Measurements from ENCODE around the gene TM4SF1. TPM values are rescaled to one million over a fixed set of nuclear protein-coding genes. Genes with fewer than 3 reads are reported as not detected.

The TM4SF1 gene
- polyA plus RNA-seq, 1 of the 3 experiments (the other 2 are of a cell fraction) = 209 TPM

DNA sequence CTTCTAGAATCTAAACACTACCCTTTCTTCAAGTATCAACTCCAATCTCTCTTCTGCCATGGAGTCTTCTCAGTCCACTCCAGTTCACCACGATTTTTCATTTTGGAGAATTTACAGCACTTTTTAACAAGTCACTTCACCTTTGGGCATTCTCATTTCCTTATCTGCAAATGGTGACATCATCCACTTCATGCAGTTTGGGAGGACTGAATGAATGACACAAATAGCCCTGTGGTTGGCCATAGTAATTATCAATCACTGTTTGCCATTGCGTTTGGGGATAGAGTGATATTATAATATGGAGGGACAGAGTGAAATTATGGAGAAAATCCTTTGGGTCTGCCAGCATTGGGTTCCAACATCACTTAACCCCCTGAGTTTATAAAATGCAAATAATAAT, 38.0 kb upstream of the TM4SF1 start:
- TF ChIP-seq YY1 (IDR thresholded peaks at IDR 0.05; ENCODE audit: low read depth) (no peak), FOXJ3 (CRISPR knock-in tag; IDR thresholded peaks at IDR 0.05) (no peak), JUND (IDR thresholded peaks at IDR 0.05) (no peak), TCF12 (IDR thresholded peaks at IDR 0.05) (no peak), TEAD4 (IDR thresholded peaks at IDR 0.05; ENCODE audit: borderline replicate concordance, insufficient read depth) (no peak), FOXM1 (IDR thresholded peaks at IDR 0.05; ENCODE audit: low read depth) (no peak), MEF2A (IDR thresholded peaks at IDR 0.05; ENCODE audit: borderline replicate concordance, low read depth) (no peak), USF1 (IDR thresholded peaks at IDR 0.05; ENCODE audit: borderline replicate concordance, low read depth) (no peak), TAF1 (IDR thresholded peaks at IDR 0.05; ENCODE audit: borderline replicate concordance, low read depth, low read length) (no peak), PBX3 (IDR thresholded peaks at IDR 0.05) (no peak), NRF1 (IDR thresholded peaks at IDR 0.05; ENCODE audit: low read depth, low read length) (no peak), GABPA (IDR thresholded peaks at IDR 0.05; ENCODE audit: low read depth) (no peak)
- TF ChIP-seq, protein P1, sequence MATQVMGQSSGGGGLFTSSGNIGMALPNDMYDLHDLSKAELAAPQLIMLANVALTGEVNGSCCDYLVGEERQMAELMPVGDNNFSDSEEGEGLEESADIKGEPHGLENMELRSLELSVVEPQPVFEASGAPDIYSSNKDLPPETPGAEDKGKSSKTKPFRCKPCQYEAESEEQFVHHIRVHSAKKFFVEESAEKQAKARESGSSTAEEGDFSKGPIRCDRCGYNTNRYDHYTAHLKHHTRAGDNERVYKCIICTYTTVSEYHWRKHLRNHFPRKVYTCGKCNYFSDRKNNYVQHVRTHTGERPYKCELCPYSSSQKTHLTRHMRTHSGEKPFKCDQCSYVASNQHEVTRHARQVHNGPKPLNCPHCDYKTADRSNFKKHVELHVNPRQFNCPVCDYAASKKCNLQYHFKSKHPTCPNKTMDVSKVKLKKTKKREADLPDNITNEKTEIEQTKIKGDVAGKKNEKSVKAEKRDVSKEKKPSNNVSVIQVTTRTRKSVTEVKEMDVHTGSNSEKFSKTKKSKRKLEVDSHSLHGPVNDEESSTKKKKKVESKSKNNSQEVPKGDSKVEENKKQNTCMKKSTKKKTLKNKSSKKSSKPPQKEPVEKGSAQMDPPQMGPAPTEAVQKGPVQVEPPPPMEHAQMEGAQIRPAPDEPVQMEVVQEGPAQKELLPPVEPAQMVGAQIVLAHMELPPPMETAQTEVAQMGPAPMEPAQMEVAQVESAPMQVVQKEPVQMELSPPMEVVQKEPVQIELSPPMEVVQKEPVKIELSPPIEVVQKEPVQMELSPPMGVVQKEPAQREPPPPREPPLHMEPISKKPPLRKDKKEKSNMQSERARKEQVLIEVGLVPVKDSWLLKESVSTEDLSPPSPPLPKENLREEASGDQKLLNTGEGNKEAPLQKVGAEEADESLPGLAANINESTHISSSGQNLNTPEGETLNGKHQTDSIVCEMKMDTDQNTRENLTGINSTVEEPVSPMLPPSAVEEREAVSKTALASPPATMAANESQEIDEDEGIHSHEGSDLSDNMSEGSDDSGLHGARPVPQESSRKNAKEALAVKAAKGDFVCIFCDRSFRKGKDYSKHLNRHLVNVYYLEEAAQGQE (IDR thresholded peaks at IDR 0.05; ENCODE audit: low read depth, low read length) = no peak
- TF ChIP-seq, protein P2, sequence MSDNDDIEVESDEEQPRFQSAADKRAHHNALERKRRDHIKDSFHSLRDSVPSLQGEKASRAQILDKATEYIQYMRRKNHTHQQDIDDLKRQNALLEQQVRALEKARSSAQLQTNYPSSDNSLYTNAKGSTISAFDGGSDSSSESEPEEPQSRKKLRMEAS (IDR thresholded peaks at IDR 0.05; ENCODE audit: low read depth) = no peak
- Histone ChIP-seq H3K36me3 (replicated peaks in 1 of 2; ENCODE audit: control insufficient read depth in 1 of 2, insufficient read depth in 2 of 2, low read length in 1 of 2) (no peaks in the 10 kb centered on the region), H3K27me3 (ENCODE audit: insufficient read depth) (no peaks in the 10 kb centered on the region), H2AFZ (ENCODE audit: low read depth) (no peak overlapping the region), H3K27ac (ENCODE audit: low read depth in 2 of 2, low read length in 1 of 2) (no peak overlapping the region), H3K9me3 (no peaks in the 10 kb centered on the region), H3F3A (replicated peaks; ENCODE audit: insufficient read depth) (no peaks in the 10 kb centered on the region), H3K9ac (no peak overlapping the region), H3K4me1 (ENCODE audit: control insufficient read depth in 1 of 2, insufficient read depth in 2 of 2, low read depth in 1 of 2, low read length in 1 of 2) (no peaks in the 10 kb centered on the region), H3K4me2 (no peak overlapping the region), H4K20me1 (ENCODE audit: insufficient read depth) (no peaks in the 10 kb centered on the region), H3K9me2 (no peaks in the 10 kb centered on the region), H3K4me3 (ENCODE audit: low read depth in 2 of 2, low read length in 1 of 2) (no peak overlapping the region), H3K79me2 (ENCODE audit: insufficient read depth) (no peaks in the 10 kb centered on the region)
- ChIA-PET POLR2A (no interaction called here), CTCF (interaction anchor here (1.0 to 1.1 kb wide), 2 partner anchors 64 to 195 kb away, joined by 3 read pairs; no protein-coding TSS in a partner anchor)
- DNase-seq = no peak
- 65% methylated on average over 2 of the region's 2 CpGs for WGBS (ENCODE audit: low lambda C conversion rate)
